Activated CD8-positive, alpha-beta memory T cell treated with anti-CD3 and anti-CD28 coated beads, Interleukin-2, amount 50 U/mL, for 48 hours (primary cell): Measurements from ENCODE around the gene TTBK1.
A peak's percentile ranks its signal among the peaks of the same experiment; 100 is the strongest.
"Not testable (repeated sequence)": the region's sequence is repeated elsewhere in the genome, so short reads cannot be mapped to it uniquely, and the experiment has no call there.

Experiments
- DNase-seq: peaks from one replicate; pipeline ENCODE4 v3.0.0-alpha.2; 2020

TTBK1 gene

DNA sequence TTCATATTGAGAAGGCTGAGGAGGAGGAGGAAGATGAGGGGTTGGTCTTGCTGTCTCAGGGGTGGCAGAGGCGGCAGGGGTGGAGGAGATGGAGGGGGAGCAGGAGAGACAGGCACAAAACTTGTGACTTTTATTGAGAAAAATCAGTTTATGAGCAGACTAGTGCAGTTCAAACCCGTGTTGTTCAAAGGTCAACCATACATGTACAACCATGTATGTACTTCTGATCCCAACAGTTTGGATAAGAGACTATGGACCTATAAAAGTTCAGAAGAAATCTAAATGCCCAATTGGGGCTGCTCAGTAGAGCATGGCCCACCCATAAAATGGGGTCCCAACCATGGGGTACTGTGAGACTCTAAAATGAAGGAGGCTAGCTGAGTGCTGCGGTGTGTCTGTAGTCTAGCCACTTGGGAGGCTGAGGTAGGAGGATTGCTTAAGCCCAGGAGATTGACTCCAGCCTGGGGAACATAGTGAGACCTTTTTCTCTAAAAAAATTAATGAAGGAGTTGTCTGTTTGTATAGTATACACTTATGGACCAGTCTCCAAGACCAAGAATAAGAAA is 47.1 kb downstream of the TTBK1 start:
- no peak for DNase-seq

DNA sequence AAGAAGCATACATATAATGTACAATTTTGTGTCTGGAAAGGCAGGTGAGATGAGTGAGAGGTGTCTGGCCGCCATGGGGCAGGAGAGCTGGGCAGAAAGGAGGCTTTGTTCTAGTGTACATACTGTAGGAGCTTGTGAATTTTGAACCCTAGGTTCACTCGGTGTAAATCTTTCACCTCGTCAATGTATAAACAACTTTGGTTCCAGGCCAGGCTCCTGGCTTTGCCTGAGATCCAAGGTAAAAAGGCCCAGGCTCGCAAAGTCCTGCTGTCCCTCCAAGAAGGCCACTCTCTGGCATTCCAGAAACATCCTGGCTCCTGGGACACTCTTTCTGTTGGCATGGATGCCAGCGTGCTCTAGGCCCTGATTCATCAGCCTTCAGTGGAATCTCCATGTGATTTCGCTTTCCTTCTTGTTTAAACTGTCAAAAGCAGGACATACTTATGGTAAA is 47.6 kb downstream of the TTBK1 start:
- DNase-seq: no peak

- no peak for DNase-seq
These were observed 48.4 kb downstream of the TTBK1 start for GRCh38 chr6:43291708-43292107.

GRCh38 chr6:43292341-43292740 is 49.1 kb downstream of the TTBK1 start:
- DNase-seq: no peak

DNA sequence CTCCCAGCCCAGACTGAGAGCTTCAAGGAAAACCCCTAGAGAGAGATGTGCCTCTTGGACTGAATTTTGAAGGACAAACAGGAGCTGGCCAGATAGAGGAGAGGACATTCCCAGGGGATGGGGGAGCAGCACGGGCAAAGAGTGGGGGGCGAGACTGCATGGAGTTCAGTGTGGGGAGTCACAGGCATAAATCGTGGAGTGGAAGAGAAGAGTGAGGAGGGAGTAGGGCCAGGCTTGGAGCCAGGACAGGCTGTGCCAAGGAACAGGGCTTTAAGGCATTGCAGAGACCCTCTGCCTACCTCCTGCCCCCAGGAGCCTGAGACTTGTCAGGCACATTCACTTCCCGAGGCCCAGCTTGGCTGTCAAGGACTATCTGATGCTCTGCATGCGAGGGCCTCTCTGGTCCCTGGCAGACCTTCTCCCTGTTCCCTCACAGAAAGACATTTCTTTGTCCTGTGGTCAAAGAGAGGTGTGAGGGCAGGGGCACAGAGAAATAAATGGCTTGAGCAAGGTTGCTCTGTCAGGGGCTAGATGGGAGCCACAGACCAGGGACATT is 49.6 kb downstream of the TTBK1 start:
- no peak for DNase-seq

GRCh38 chr6:43293698-43294097 is 50.4 kb downstream of the TTBK1 start:
- no peak for DNase-seq

- DNase-seq: no peak
These were observed 51.3 kb downstream of the TTBK1 start for GRCh38 chr6:43294536-43294935.

DNA sequence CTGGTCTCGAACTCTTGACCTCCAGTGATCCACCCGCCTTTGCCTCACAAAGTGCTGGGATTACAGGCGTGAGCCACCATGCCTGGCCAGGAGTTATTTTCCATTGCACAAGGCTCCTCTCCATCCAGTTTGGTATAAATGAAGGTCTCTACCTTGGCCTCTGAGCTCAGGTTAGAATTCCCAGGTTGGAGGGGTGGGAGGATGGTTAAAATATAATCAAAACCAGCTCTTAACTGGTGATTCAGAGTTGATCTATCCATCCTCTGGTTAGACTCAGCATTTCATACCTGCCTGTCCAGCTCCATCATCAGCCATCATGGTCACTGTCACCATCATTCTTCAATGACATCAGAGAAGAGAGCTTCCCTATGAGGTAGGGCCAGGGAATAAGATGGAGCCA is 52.2 kb downstream of the TTBK1 start:
- no peak for DNase-seq

DNA sequence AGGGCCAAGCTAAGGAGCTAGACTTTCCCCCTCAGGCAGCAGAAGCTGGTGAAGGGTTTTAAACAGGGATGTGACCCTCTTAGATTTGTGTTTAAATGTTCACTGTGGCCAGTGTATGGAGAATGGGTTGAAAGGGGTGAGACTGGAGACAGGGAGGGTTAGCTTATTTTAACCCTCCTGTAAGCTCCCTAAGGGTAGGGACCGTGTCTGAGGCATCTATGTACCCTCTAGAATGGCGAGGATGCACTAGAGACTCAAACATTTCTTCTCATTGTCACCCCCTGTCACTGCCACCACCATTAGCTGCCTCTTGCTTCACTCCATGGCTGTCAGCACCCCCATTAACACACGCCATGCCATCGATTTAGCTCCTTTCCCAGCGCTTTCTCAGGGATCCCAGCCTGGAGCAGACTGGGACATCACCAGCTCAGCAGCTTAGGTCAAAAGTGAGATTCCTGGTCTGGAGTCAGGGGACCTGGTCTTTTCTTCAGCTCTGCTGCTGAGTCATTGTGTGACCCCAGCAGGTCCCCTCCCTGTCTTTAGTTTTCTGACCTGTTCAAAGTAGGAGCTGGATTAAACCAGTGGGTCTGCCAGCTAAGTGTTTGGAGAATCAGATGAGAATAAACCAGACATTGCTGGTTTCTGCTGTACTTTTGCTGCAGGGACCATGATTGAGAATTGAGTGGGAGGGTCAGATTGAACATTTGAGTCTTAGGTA is 53.7 kb downstream of the TTBK1 start:
- DNase-seq: no peak

DNA sequence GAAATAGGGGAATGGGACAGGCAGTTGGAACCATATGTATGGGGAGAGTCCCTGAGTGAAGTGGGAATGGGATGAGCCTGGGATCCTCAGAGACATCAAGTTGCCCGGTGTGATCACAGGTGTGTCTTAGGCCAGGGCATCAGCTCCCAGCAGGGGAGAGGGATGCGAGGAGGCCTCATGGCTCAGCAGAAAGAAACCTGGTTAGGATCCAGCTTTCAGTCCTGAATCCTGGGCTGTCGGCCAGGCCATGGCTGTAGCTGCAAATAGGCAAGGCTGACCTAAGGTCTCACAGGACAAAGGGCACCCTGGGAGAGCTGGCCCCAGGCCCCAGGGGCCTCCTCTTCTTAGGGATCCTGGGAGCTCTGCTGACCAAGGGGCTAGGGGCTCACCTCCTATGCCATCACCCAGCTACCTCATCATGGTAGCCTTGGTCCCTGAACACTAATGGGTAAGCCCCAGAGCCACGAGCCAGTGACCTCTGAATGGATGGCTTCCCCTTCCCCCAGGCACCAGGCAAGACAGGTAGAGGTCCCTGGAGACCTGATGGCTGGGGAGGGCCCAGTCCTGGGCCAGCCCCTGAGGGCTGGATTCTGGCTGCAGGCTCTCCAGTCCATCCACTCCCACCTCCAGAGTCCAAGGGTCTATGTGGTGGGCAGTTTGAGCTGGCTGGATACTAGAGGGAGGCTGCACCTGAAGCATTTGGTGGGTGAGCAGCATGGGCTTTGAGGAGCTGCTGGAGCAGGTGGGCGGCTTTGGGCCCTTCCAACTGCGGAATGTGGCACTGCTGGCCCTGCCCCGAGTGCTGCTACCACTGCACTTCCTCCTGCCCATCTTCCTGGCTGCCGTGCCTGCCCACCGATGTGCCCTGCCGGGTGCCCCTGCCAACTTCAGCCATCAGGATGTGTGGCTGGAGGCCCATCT is 54.6 kb downstream of the TTBK1 start, which contains the start of gene SLC22A7:
SLC22A7 (plus strand) TSS at position 617 of the 921 bp plus-strand sequence; CDS start at position 716, 99 bp downstream.
- no peak for DNase-seq

GRCh38 chr6:43298565-43299337 is 55.5 kb downstream of the TTBK1 start:
- peak; percentile 34 for DNase-seq

GRCh38 chr6:43299338-43300293 is 56.3 kb downstream of the TTBK1 start:
- no peak for DNase-seq

DNA sequence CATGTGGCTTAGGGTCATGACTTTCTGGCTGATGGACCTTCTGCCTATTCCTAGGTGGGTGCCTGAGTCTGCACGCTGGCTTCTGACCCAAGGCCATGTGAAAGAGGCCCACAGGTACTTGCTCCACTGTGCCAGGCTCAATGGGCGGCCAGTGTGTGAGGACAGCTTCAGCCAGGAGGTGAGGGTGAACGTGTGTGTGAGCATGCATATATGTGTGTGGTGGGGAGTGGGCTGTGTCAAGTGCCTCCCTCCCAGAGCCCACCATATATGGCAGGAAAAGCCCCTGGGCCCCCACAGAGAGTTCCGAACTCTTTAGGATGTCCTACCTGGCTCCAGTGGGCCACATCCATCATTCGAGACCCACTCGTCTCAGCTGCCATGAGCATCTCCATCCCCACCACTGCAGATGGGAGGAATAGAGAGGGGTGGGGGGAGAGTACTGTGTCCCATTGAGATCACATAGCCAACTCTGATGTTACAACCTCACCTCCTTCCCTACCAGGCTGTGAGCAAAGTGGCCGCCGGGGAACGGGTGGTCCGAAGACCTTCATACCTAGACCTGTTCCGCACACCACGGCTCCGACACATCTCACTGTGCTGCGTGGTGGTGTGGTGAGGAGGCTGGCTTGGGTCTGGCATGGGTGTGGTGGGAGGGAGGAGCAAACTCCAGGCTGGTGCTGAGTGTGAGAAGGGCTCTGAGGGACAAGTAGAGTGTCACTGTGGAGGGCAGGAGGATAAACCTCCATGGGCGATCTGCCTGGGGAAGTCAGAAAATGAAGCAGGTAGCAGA is 58.0 kb downstream of the TTBK1 start:
- no peak for DNase-seq

- no peak for DNase-seq
These were observed 58.8 kb downstream of the TTBK1 start for GRCh38 chr6:43302126-43302525.

GRCh38 chr6:43303006-43303405 is 59.7 kb downstream of the TTBK1 start:
- not testable (repeated sequence) for DNase-seq

- DNase-seq: no peak
These were observed 60.6 kb downstream of the TTBK1 start for GRCh38 chr6:43303751-43304331.

GRCh38 chr6:43304361-43304760 is 61.1 kb downstream of the TTBK1 start:
- DNase-seq: no peak

GRCh38 chr6:43304882-43305281 is 61.6 kb downstream of the TTBK1 start:
- DNase-seq: no peak

GRCh38 chr6:43306086-43306485 is 62.8 kb downstream of the TTBK1 start:
- peak; percentile 23 for DNase-seq
